T47D (cell line): Measurements from ENCODE around the gene KDM4B.
A peak's percentile ranks its signal among the peaks of the same experiment; 100 is the strongest.

Experiments
- DNase-seq, 2 experiments: peaks; one replicate each; pipeline versions ENCODE4 v3.0.0 to v3.0.0-alpha.2; 2011 to 2012; ENCODE audit warnings: low read depth in 1 of 2, low spot score in 1 of 2
- JUND ChIP-seq: IDR thresholded peaks from 2 replicates; pipeline ENCODE4 v1.6.1; 2012; ENCODE audit warnings: low read depth
- in situ Hi-C: cut with HindIII; loops from 2 replicates; pipeline ENCODE4 v1.10.0; 2016; ENCODE audit warnings: low sequenced_read_pairs, low pct_unique_long_range_greater_than_20kb

Gene KDM4B

DNA sequence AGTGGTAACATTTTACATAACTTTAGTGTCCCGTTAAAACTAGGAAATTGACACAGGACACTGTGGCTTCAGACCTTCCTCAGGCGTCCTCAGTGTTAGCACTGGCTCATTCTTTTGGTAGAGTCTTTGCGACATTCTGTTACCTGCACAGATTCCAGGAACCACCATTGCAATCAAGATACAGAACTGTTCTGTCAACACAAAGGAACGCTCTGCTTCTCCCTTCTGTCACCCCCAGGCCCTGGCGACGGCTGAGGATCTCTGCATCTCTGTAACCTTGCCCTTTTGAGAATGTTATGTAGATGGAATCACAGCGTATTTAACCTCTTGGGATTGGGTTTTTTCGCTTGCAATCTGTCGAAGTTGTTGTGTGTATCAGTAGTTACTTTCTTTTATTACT, 22.6 kb downstream of the KDM4B start:
- in situ Hi-C loops: no loop called here
- DNase-seq: peak in 1 of 2 experiments; percentile 95
- peak; percentile 62; the same call in 1 of the 2 replicates for TF ChIP-seq JUND

DNA sequence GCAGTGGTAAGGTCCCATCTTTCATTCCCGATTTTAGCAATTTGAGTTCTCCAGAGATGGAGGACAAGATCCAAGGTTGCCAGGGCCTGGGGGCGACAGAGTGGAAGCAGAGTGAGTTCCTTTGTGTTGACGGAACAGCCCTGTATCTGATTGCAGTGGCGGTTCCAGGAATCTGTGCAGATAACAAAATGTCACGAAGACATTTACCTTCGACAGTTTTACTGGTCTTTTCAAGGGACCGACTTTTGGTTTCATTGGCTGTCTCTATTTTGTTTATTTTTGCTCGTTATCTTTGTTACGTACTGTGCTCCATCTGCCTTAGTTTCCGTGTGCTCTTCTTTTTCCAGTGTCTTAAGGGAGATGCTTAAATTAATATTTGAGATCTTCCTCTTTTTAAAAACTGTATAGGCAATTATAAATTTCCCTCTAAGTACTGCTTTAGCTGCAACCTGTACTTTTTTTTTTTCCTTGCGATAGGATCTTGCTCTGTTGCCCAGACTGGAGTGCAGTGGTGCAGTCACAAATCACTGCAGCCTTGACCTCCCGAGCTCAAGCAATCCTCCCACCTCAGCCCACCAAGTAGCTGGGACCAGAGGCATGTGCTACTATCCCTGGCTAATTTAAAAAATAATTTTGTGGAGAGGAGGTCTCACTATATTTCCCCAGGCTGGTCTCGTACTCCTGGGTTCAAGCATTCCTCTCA, 23.2 kb downstream of the KDM4B start:
- peak in 1 of 2 experiments; percentile 94 for DNase-seq
- peak; percentile 80; the same call in 1 of the 2 replicates for TF ChIP-seq JUND
- in situ Hi-C loops: no loop called here

DNA sequence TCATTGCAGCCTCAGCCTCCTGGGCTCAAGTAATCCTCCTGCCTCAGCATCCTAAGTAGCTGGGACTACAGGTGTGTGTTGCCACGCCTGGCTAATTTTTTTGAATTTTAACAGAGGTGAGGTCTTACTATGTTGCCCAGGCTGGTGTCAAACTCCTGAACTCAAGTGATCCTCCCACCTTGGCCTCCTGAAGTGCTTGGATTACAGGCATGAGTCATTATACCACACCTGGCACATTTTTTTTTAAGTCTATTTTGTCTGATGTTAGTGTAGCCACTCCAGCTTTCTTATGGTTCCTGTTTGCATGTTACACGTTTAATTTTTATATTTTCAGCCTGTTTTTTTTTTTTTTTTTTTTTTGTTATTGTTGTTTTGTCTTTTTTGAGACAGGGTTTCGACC, 24.8 kb downstream of the KDM4B start:
- no peak for DNase-seq
- in situ Hi-C loops: no loop called here
- no peak for TF ChIP-seq JUND

DNA sequence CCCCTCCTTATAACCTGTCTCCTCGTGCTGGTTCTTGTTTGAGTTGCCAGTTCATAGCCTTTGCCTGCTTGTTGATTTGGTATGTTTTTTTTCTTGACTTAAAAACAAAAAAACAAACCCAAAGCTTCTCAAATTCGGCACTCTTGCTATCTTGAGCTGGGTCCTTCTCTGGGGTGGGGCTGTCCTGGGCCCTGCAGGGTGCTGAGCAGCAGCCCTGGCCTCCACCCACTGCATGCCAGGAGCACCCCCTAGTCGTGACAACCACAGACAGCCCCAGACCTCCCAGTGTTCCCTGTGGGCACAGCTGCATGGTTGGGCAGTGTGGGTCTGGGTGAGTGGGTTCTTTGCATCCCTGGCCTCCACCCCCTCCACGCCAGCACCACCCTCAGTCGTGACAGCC, 27.8 kb downstream of the KDM4B start:
- no peak for DNase-seq
- no peak for TF ChIP-seq JUND
- in situ Hi-C loops: no loop called here

DNA sequence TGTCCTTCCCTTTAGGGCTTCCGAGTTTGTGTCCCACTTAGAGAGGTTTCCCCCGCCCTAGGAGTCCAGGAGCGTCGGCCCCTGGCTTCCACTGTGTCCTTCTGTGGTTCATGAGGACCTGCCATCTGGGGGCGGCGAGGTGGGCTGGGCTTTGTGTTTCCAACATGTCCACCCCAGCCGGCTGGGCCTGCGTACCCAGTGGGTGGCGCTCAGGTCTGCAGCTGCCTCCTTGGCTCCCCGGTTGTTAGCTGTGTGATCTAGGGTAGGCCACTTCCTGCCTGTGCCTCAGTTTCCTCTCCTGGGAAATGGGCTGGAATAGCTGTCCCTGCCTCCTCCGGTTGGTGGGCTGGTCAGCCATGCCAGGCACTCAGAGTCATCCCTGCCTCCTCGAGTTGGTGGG, 28.4 kb downstream of the KDM4B start:
- in situ Hi-C loops: no loop called here
- TF ChIP-seq JUND: no peak
- no peak for DNase-seq

DNA sequence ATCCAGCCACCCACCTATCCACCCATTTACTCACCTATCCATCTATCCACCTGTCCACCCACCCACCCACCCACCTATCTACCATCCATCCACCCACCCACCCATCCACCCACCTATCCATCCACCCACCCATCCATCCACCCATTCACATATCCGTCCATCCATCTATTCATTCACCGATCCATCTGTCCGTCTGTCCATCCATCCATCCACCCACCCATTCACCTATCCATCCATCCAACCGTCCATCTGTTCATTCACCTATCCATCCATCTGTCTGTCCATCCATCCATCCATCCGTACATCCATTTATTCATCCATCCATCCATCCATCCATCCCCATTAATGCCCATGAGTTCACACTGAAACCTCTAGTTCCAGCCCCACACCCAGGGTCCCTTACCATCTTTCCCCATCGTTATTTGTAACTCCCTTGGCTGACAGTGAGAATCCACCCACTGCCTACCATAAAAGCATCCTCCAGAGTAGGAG, 31.3 kb downstream of the KDM4B start:
- no peak for TF ChIP-seq JUND
- in situ Hi-C loops: no loop called here
- no peak for DNase-seq

DNA sequence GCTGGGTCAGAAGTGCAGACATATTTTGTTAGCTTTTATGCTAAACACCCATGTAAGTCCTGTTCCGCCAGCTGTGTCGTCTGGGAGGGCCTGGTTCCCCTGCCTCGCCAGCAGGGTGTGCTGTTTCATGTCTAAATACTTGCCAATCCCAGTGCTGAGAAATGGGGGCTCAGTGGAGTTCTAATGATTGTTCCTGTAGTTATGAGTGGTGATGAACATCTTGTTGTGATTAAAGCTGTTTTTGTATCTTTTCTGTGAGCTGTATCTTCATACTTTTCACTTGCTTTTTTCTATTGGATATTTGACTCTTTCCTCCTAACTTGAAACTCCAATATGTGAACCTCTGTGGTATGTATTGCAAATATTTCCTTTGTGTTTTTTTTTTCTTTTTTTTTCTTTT, 32.7 kb downstream of the KDM4B start:
- in situ Hi-C loops: no loop called here
- DNase-seq: peak in 1 of 2 experiments; percentile 76
- no peak for TF ChIP-seq JUND

DNA sequence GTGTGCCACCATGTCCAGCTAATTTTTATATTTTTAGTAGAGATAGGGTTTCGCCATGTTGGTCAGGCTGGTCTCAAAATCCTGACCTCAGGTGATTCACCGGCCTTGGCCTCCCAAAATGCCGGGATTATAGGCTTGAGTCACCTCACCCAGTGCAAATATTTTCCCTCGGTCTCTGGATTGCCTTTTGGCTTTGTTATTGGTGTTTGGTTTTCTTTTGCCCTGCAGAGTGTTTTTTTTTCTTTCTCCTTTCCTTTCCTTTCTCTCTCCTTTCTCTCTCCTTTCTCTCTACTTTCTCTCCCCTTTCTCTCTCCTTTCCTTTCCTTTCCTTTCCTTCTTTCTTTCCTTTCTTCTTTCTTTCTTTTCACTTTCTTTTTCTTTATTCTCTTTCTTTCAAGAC, 33.2 kb downstream of the KDM4B start:
- TF ChIP-seq JUND: no peak
- in situ Hi-C loops: no loop called here
- DNase-seq: peak in 1 of 2 experiments; percentile 75

DNA sequence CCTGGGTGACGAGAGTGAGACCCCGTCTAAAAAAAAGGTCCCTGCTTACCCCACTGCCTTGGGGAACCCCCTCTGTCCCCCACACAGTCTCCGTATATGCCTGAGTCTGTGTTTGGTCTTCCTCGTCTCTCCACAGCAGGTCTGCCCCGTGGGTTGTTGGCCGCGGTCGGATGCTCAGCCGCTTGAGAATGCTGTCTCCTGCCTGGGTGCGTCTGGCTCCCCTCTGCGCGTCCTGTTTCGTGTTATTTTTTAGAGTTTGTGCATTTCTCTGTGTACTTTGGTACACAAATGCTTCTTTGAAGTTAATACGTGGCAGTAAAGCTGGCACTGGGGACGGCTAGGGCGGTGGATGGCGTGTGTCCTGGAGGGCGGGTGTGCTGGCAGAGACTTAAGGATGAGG, 34.9 kb downstream of the KDM4B start:
- no peak for DNase-seq
- TF ChIP-seq JUND: no peak
- in situ Hi-C loops: no loop called here

DNA sequence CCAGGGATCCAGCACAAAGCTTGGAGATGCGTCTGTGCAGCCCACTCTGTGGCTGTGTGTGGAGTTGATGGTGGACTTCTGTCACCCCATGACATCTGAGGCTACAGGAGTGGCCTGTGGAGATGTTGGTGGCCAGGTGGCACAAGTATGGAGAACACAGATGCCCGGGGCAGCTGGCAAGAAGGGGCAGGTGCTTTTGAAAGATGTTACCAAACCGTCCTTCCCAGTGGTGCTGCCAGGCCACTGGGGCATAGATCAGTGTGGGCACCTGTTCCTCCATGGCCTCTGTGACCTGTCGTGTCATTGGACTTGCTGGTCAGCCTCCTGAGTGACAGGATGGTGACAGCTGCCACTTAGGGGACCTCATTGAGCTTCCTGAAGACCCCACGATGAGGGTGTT, 36.2 kb downstream of the KDM4B start:
- no peak for DNase-seq
- in situ Hi-C loops: no loop called here
- no peak for TF ChIP-seq JUND

DNA sequence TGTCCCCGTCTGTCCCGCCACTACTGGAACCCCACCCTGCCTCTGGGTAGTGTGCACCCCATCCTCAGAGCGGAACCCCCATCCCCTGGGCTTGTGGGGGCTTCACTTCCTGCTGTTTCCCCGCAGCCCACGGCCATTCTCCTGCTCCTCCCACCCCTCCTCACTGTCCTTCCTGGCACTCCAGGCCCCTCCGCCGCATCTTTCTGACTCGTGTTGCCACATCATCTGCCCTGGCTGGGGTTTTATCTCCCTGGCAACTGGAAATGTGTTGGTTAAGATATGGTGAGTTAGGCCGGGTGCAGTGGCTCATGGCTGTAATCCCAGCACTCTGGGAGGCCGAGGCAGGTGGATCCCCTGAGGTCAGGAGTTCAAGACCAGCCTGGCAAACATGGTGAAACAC, 37.3 kb downstream of the KDM4B start:
- no peak for DNase-seq
- TF ChIP-seq JUND: no peak
- in situ Hi-C loops: no loop called here

DNA sequence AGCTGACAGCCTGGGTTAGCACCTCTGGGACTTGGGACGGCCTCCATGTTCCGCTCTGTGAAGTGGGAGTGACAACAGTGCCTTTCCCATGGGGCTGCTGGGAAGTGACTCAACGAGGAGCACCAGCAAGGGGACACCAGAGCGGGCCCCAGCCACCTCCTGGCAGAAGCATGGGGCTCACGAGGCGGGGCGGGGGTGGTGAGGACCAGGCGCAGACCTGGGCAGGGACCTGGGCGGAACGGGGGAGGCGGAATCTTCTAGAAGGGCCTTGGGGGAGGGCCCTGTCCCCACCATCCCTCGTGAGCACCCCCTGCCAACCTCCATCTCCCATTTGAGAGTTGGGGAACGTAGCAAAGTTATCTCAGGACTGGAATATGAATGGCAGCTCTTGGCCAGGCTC, 37.9 kb downstream of the KDM4B start:
- TF ChIP-seq JUND: no peak
- no peak for DNase-seq
- in situ Hi-C loops: no loop called here

DNA sequence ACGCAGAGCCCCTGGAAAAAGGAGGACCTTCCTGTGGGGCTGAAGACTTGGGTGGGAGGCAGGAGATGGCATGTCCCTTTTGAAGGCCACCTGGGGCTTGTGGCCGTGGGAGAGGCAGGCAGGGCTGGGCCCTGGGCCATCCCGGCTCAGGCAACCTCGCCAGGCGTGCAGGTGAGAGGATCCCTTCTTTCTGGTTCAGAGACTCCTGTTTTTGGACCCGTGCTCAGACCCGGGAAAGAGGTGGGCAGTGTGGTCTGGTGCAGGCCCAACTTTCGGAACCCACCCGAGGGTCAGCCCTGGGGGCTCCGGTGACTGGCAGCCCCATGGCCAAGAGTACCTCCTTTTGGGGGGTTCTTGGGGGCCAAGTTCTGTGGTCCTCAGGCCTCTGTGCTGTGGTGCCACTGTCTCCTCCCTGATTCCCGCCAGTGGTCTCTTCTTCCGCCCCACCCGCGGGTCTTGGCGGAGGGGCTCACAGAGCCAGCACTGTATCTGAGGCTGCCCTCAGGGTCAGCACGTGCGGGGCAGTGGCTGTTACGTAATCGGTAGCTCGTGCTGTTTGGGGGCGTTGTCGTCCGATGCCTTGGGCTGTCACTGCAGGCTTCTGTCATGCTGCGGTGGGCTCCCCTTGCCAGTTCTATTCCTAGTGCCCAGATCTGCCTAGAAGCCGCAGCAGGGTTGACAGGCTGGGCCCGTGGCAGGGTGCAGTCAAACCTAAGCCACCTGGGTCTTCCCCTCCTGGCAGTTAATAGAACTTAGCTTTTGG, 42.7 kb downstream of the KDM4B start:
- no peak for DNase-seq
- in situ Hi-C loops: no loop called here
- TF ChIP-seq JUND: no peak
